GM12891 (cell line): ENCODE data around the gene PCCA.

Source experiments
- POLR2A ChIP-seq: IDR thresholded peaks from 2 replicates; pipeline ENCODE4 v1.6.1; 2011; ENCODE audit warnings: low read depth, low read length, control low read depth
- POLR2AphosphoS5 ChIP-seq: IDR thresholded peaks from 2 replicates; pipeline ENCODE4 v1.6.1; 2011; ENCODE audit warnings: low read depth, low read length, control low read depth
- SPI1 ChIP-seq: IDR thresholded peaks from 2 replicates; pipeline ENCODE4 v1.6.1; 2011; ENCODE audit warnings: low read depth, low read length, control low read depth

DNA sequence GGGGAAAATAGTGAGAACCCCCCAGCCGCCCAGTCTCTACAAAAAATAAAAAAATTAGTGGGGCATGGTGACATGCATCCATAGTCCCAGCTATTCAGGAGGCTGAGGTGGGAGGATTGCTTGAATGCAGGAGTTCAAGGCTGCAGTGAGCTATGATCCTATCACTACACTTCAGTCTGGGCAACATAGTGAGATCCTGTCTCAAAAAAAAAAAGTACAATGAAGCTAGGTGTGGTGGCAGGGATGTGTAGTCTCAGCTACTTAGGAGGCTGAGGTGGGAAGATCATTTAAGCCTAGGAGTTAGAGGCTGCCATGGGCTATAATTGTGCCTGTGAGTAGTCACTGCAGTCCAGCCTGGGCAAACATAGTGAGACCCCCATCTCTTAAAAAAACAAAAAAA is 8.9 kb downstream of the PCCA start:
- no peak for TF ChIP-seq POLR2A
- TF ChIP-seq POLR2AphosphoS5, result no peak
- TF ChIP-seq SPI1, result no peak
